SK-N-SH (cell line): Measurements from ENCODE around the gene CACNB3. TPM values are rescaled to one million over a fixed set of nuclear protein-coding genes. Genes with fewer than 3 reads are reported as not detected.

Experiments
- CTCF ChIA-PET: fragments of 300-600, 350-600 bp; formaldehyde crosslinking; extraction: SDS; loops from one replicate; lab custom pipeline; 2021; lab: Yijun Ruan, JAX
- POLR2A ChIA-PET: fragments of 350-600 bp; sonication (Branson Sonifier 250); formaldehyde crosslinking; extraction: SDS; loops from one replicate; lab custom pipeline; 2020; ENCODE audit warnings: antibody characterized with exemption, inconsistent platforms; lab: Yijun Ruan, JAX
- DNase-seq: peaks from one replicate; pipeline ENCODE4 v3.0.0; 2012
- H2AFZ ChIP-seq: fragments of 200-600 bp; sonication (generic); 2 replicates; pipeline ENCODE4 v1.8.1; 2016; ENCODE audit warnings: antibody characterized with exemption, mild to moderate bottlenecking, low read depth
- H3F3A ChIP-seq: fragments of 200-600 bp; sonication (generic); replicated peaks from 2 replicates; pipeline ENCODE3; 2016; ENCODE audit warnings: antibody characterized with exemption, mild to moderate bottlenecking; ENCODE audit not compliant: insufficient read depth
- H3K27ac ChIP-seq, 2 experiments: fragments of 200-500 bp in 1 of 2; fragments of 200-600 bp in 1 of 2; sonication (Bioruptor generic) in 1 of 2; sonication (generic), shearing (Covaris generic) in 1 of 2; 2 replicates each; pipeline versions ENCODE4 v1.5.1 to v1.6.1; 2014 to 2016; ENCODE audit warnings: low read depth in 2 of 2, inconsistent platforms in 1 of 2, low read length in 1 of 2, mild to moderate bottlenecking in 1 of 2, mixed read lengths in 1 of 2
- H3K27me3 ChIP-seq: fragments of 200-600 bp; sonication (generic), shearing (Covaris generic); 2 replicates; pipeline ENCODE4 v1.6.1; 2016; ENCODE audit warnings: mixed run types; ENCODE audit not compliant: insufficient read depth
- H3K36me3 ChIP-seq, 2 experiments: fragments of 200-500 bp in 1 of 2; fragments of 200-600 bp in 1 of 2; sonication (Bioruptor generic) in 1 of 2; sonication (generic) in 1 of 2; replicated peaks in 1 of 2; 2 replicates each; pipeline versions ENCODE3 to v1.5.1; 2014 to 2016; ENCODE audit warnings: low read length in 1 of 2, mild to moderate bottlenecking in 1 of 2; ENCODE audit not compliant: insufficient read depth in 2 of 2, control insufficient read depth in 1 of 2
- H3K4me1 ChIP-seq, 2 experiments: fragments of 200-500 bp in 1 of 2; fragments of 200-600 bp in 1 of 2; sonication (Bioruptor generic) in 1 of 2; sonication (generic), shearing (Covaris generic) in 1 of 2; 2 replicates each; pipeline versions ENCODE4 v1.5.1 to v1.6.1; 2014 to 2016; ENCODE audit warnings: low read depth in 1 of 2, low read length in 1 of 2, mixed run types in 1 of 2; ENCODE audit not compliant: insufficient read depth in 2 of 2, control insufficient read depth in 1 of 2
- H3K4me2 ChIP-seq: fragments of 200-600 bp; sonication (generic), shearing (Covaris generic); 2 replicates; pipeline ENCODE4 v1.6.1; 2017; ENCODE audit warnings: mixed run types
- H3K4me3 ChIP-seq, 2 experiments: fragments of 200-500 bp in 1 of 2; fragments of 200-600 bp in 1 of 2; sonication (Bioruptor generic) in 1 of 2; sonication (generic), shearing (Covaris generic) in 1 of 2; 2 replicates each; pipeline versions ENCODE4 v1.5.1 to v1.8.1; 2014 to 2016; ENCODE audit warnings: low read depth in 2 of 2, inconsistent platforms in 1 of 2, low read length in 1 of 2, mild to moderate bottlenecking in 1 of 2, mixed read lengths in 1 of 2, moderate library complexity in 1 of 2
- H3K79me2 ChIP-seq: fragments of 200-600 bp; sonication (generic); 2 replicates; pipeline ENCODE4 v1.8.1; 2017; ENCODE audit warnings: mild to moderate bottlenecking; ENCODE audit not compliant: insufficient read depth
- H3K9ac ChIP-seq: fragments of 200-600 bp; sonication (generic); 2 replicates; pipeline ENCODE4 v1.6.1; 2017; ENCODE audit warnings: mixed run types
- H3K9me2 ChIP-seq: fragments of 200-600 bp; sonication (generic); 2 replicates; pipeline ENCODE4 v1.6.1; 2017; ENCODE audit warnings: mixed run types
- H3K9me3 ChIP-seq: fragments of 200-600 bp; sonication (generic); 2 replicates; pipeline ENCODE4 v1.6.1; 2017; ENCODE audit warnings: mixed run types, mild to moderate bottlenecking, moderate library complexity
- H4K20me1 ChIP-seq: fragments of 200-600 bp; sonication (generic); 2 replicates; pipeline ENCODE4 v1.6.1; 2017; ENCODE audit warnings: mild to moderate bottlenecking, mixed run types; ENCODE audit not compliant: insufficient read depth
- CHD2 ChIP-seq: fragments of 150-350 bp; IDR thresholded peaks from 2 replicates; pipeline ENCODE4 v1.6.1; 2018; ENCODE audit warnings: low read length; ENCODE audit not compliant: partially characterized antibody
- EP300 ChIP-seq, 2 experiments: IDR thresholded peaks; 2 replicates each; pipeline versions ENCODE4 v1.4.0 to v1.6.1; 2012; ENCODE audit warnings: borderline replicate concordance in 1 of 2, low read depth in 1 of 2, low read length in 1 of 2
- FOSL2 ChIP-seq: IDR thresholded peaks from 2 replicates; pipeline ENCODE4 v1.4.0; 2012; ENCODE audit warnings: low read depth, mild to moderate bottlenecking, moderate library complexity, borderline replicate concordance
- GATA2 ChIP-seq: sonication (generic); formaldehyde crosslinking; IDR thresholded peaks from 2 replicates; pipeline ENCODE4 v1.5.0; 2020; ENCODE audit warnings: mild to moderate bottlenecking, missing genetic modification reagents
- IRF3 ChIP-seq: fragments of 150-350 bp; IDR thresholded peaks from 2 replicates; pipeline ENCODE4 v1.6.1; 2016; ENCODE audit warnings: mild to moderate bottlenecking, low read depth, low read length
- JUND ChIP-seq: IDR thresholded peaks from 2 replicates; pipeline ENCODE4 v1.4.0; 2012
- MEF2A ChIP-seq: IDR thresholded peaks from 2 replicates; pipeline ENCODE4 v1.4.0; 2012; ENCODE audit warnings: low read depth, borderline replicate concordance
- MXI1 ChIP-seq: IDR thresholded peaks from 2 replicates; pipeline ENCODE4 v1.6.1; 2012; ENCODE audit warnings: mild to moderate bottlenecking, low read depth, low read length, improper control_type of control experiment
- NFIC ChIP-seq: IDR thresholded peaks from 2 replicates; pipeline ENCODE4 v1.4.0; 2012; ENCODE audit warnings: borderline replicate concordance
- POLR2AphosphoS5 ChIP-seq: IDR thresholded peaks from 2 replicates; pipeline ENCODE4 v1.6.1; 2012; ENCODE audit warnings: low read depth, low read length
- RAD21 ChIP-seq: IDR thresholded peaks from 2 replicates; pipeline ENCODE4 v1.6.1; 2012; ENCODE audit warnings: mild to moderate bottlenecking, low read length
- RCOR1 ChIP-seq: fragments of 150-350 bp; IDR thresholded peaks from 2 replicates; pipeline ENCODE4 v1.6.1; 2017; ENCODE audit warnings: antibody characterized with exemption, low read length
- REST ChIP-seq: IDR thresholded peaks from 2 replicates; pipeline ENCODE4 v1.6.1; 2012; ENCODE audit warnings: mild to moderate bottlenecking, low read depth, low read length, moderate library complexity
- RFX5 ChIP-seq: IDR thresholded peaks from 2 replicates; pipeline ENCODE4 v1.6.1; 2012; ENCODE audit warnings: mild to moderate bottlenecking, improper control_type of control experiment, low read length
- RXRA ChIP-seq: IDR thresholded peaks from 2 replicates; pipeline ENCODE4 v1.4.0; 2012; ENCODE audit warnings: low read depth, mild to moderate bottlenecking, borderline replicate concordance
- SIN3A ChIP-seq: IDR thresholded peaks from 2 replicates; pipeline ENCODE4 v1.6.1; 2012; ENCODE audit warnings: low read depth, mild to moderate bottlenecking, low read length, moderate library complexity, borderline replicate concordance
- SMC3 ChIP-seq: IDR thresholded peaks from 2 replicates; pipeline ENCODE4 v1.6.1; 2012; ENCODE audit warnings: low read depth, low read length, improper control_type of control experiment
- TCF12 ChIP-seq: IDR thresholded peaks from 2 replicates; pipeline ENCODE4 v1.4.0; 2012
- USF1 ChIP-seq: IDR thresholded peaks from 2 replicates; pipeline ENCODE4 v1.4.0; 2012; ENCODE audit warnings: low read depth, borderline replicate concordance
- USF2 ChIP-seq: fragments of 150-350 bp; IDR thresholded peaks from 2 replicates; pipeline ENCODE4 v1.6.1; 2017; ENCODE audit warnings: antibody characterized with exemption, low read length, low read depth, borderline replicate concordance
- YY1 ChIP-seq: IDR thresholded peaks from 2 replicates; pipeline ENCODE4 v1.4.0; 2012; ENCODE audit warnings: low read depth, mild to moderate bottlenecking
- WGBS: methylation state at CpG from one replicate; pipeline ENCODE4 v1.1.6; 2017; ENCODE audit warnings: low lambda C conversion rate; 5-methylcytosine and 5-hydroxymethylcytosine counted together
- polyA plus RNA-seq, 3 experiments: library from polyadenylated mRNA; depleted of rRNA; stranded (reverse); fragments of >200 nt; gene quantifications; 2 replicates each; pipeline ENCODE4 v1.2.3, GENCODE V29; 2012

Gene CACNB3
- polyA plus RNA-seq, 1 of the 3 experiments (the other 2 are of a cell fraction) = 34.6 TPM

- H3K4me1 ChIP-seq = no peaks in the 10 kb centered on the region
- H3K27me3 ChIP-seq = no peaks in the 10 kb centered on the region
- no peak for DNase-seq
- 98% methylated on average over 6 of the region's 10 CpGs for WGBS
- H3K79me2 ChIP-seq = no peaks in the 10 kb centered on the region
- H3K9me3 ChIP-seq = no peaks in the 10 kb centered on the region
- H3K4me3 ChIP-seq = no peak overlapping the region
- ChIA-PET CTCF (interaction anchor here (1.0 to 2.4 kb wide), 2 partner anchors 18 to 25 kb away, joined by 3 to 9 read pairs; no protein-coding TSS in a partner anchor), POLR2A (no interaction called here)
- no peak overlapping the region for H3K9ac ChIP-seq
- no peak overlapping the region for H2AFZ ChIP-seq
- H3K27ac ChIP-seq = no peak overlapping the region
- H3F3A ChIP-seq = no peaks in the 10 kb centered on the region
- no peak overlapping the region for H3K4me2 ChIP-seq
- H3K9me2 ChIP-seq = no peaks in the 10 kb centered on the region
- no peak for TF ChIP-seq USF1
- no peak for TF ChIP-seq JUND
- no peak for TF ChIP-seq TCF12
- TF ChIP-seq RFX5 = no peak
- no peak for TF ChIP-seq NFIC
- TF ChIP-seq POLR2AphosphoS5 = no peak
- TF ChIP-seq REST = no peak
- no peak for TF ChIP-seq SMC3
- no peak for TF ChIP-seq GATA2
- no peak for TF ChIP-seq SIN3A
- no peak for TF ChIP-seq FOSL2
- no peaks in the 10 kb centered on the region for H4K20me1 ChIP-seq
- H3K36me3 ChIP-seq = peaks cover 18 to 83% of the 10 kb centered on the region in 2 experiments
Observed at GRCh38 chr12:48770756-48771155, 47.5 kb upstream of the CACNB3 start.

- H3K9me3 ChIP-seq = no peaks in the 10 kb centered on the region
- no peak overlapping the region for H2AFZ ChIP-seq
- no peak for TF ChIP-seq RCOR1
- no peak for TF ChIP-seq EP300 (IDR thresholded peaks at IDR 0.05; ENCODE audit: borderline replicate concordance in 1 of 2, low read depth in 1 of 2, low read length in 1 of 2)
- TF ChIP-seq CHD2 = no peak
- TF ChIP-seq RXRA = no peak
- no peak for TF ChIP-seq MXI1
- no peak for TF ChIP-seq NFIC
- TF ChIP-seq MEF2A = no peak
- TF ChIP-seq YY1 = no peak
- TF ChIP-seq USF2 = no peak
- TF ChIP-seq IRF3 = no peak
- no peak for TF ChIP-seq TCF12
- TF ChIP-seq POLR2AphosphoS5 = no peak
- TF ChIP-seq RAD21 = no peak
- H3K27ac ChIP-seq = no peak overlapping the region
- H4K20me1 ChIP-seq = no peaks in the 10 kb centered on the region
- 94% methylated on average over 13 of the region's 13 CpGs for WGBS
- H3K4me1 ChIP-seq = no peaks in the 10 kb centered on the region
- H3K36me3 ChIP-seq = peaks cover 18 to 78% of the 10 kb centered on the region in 2 experiments
- DNase-seq = no peak
- ChIA-PET POLR2A (no interaction called here), CTCF (no interaction called here)
- H3K9me2 ChIP-seq = no peaks in the 10 kb centered on the region
- H3F3A ChIP-seq = no peaks in the 10 kb centered on the region
- no peak overlapping the region for H3K9ac ChIP-seq
- H3K4me2 ChIP-seq = no peak overlapping the region
- H3K79me2 ChIP-seq = no peaks in the 10 kb centered on the region
- H3K27me3 ChIP-seq = no peaks in the 10 kb centered on the region
- H3K4me3 ChIP-seq = no peak overlapping the region
Observed at GRCh38 chr12:48771588-48772112, 46.6 kb upstream of the CACNB3 start.
